Liver (tissue), 3 donors: ENCODE measurements around the gene ISG20L2.

ENCODE experiments used
- ATF3 ChIP-seq: IDR thresholded peaks from 2 replicates; pipeline ENCODE4 v1.6.1; 2016; ENCODE audit warnings: antibody characterized with exemption
- CTCF ChIP-seq: fragments of 150-350 bp; IDR thresholded peaks from 2 replicates; pipeline ENCODE4 v1.5.1; 2017; ENCODE audit warnings: improper control_type of control experiment, low read depth, low read length; ENCODE audit not compliant: missing input control
- FOXA1 ChIP-seq: IDR thresholded peaks from 2 replicates; pipeline ENCODE4 v1.6.1; 2016; ENCODE audit warnings: antibody characterized with exemption
- GABPA ChIP-seq, 2 donors: IDR thresholded peaks in 1 of 2; conservative IDR thresholded peaks in 1 of 2; 2 replicates each; pipeline ENCODE4 v1.6.1; 2016; ENCODE audit warnings: antibody characterized with exemption in 2 of 2, mild to moderate bottlenecking in 1 of 2, moderate library complexity in 1 of 2
- RAD21 ChIP-seq, 2 donors: IDR thresholded peaks; 2 replicates each; pipeline ENCODE4 v1.6.1; 2016; ENCODE audit warnings: antibody characterized with exemption in 2 of 2, mild to moderate bottlenecking in 2 of 2
- RXRA ChIP-seq, 2 donors: IDR thresholded peaks; 2 replicates each; pipeline ENCODE4 v1.6.1; 2017 to 2018; ENCODE audit warnings: antibody characterized with exemption in 2 of 2, mild to moderate bottlenecking in 1 of 2
- SP1 ChIP-seq: IDR thresholded peaks from 2 replicates; pipeline ENCODE4 v1.6.1; 2018; ENCODE audit warnings: antibody characterized with exemption, mild to moderate bottlenecking
- TAF1 ChIP-seq: conservative IDR thresholded peaks from 2 replicates; pipeline ENCODE4 v1.6.1; 2016; ENCODE audit warnings: antibody characterized with exemption, mild to moderate bottlenecking
- YY1 ChIP-seq: IDR thresholded peaks from 2 replicates; pipeline ENCODE4 v1.6.1; 2016; ENCODE audit warnings: antibody characterized with exemption, mild to moderate bottlenecking
- TF ChIP-seq, protein P1 (sequence below): IDR thresholded peaks from 2 replicates; pipeline ENCODE4 v1.6.1; 2016; ENCODE audit warnings: antibody characterized with exemption
- TF ChIP-seq, protein P2 (sequence below): IDR thresholded peaks from 2 replicates; pipeline ENCODE4 v1.6.1; 2016; ENCODE audit warnings: antibody characterized with exemption, mild to moderate bottlenecking
- donor health status: healthy.
- donor health status: healthy.

DNA sequence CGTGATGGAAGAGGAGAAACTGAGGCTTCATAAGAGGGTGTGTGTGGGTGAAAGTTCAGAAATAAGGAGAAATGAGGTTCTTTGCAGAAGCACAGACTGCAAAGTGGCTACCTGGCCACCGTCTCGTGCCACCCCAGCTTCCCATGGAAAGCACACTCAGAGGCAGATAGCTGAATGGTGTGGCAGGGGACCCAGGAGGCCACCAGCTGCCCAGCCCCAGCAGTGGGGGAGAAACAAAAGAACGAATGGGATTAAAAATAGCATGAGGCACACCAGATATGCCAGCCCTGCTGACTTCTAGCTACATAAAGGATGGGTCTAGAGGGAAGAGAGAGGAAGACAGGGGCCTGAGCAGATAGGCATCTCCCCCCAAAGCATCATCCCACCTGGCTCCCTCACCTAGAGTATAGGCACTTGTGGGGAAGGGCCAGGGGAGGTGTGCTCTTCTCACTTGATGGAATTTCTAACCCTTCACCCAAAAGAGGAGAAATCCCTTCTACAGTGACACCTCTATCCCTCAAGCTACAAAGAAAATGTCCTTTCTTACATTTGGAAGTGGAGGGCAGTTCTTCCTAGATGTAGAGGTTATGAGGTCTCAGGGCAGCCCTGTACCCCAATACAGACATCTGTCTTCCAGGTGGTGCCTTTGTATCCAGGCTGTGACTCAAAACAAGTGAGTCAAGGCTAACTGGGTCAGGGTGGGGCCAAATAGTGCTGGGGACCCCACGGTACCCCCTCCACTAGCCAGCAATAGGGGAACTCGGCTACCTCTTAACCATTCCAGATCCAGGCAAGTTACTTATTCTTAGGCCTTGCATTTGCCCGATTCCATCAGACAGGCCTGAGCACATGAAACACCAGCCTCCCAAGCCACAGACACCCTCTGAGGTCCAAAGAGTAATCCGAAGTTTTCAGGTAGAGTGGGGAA is 19.4 kb upstream of the ISG20L2 start:
- TF ChIP-seq, protein P1, sequence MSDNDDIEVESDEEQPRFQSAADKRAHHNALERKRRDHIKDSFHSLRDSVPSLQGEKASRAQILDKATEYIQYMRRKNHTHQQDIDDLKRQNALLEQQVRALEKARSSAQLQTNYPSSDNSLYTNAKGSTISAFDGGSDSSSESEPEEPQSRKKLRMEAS, result no peak
- TF ChIP-seq, protein P2, sequence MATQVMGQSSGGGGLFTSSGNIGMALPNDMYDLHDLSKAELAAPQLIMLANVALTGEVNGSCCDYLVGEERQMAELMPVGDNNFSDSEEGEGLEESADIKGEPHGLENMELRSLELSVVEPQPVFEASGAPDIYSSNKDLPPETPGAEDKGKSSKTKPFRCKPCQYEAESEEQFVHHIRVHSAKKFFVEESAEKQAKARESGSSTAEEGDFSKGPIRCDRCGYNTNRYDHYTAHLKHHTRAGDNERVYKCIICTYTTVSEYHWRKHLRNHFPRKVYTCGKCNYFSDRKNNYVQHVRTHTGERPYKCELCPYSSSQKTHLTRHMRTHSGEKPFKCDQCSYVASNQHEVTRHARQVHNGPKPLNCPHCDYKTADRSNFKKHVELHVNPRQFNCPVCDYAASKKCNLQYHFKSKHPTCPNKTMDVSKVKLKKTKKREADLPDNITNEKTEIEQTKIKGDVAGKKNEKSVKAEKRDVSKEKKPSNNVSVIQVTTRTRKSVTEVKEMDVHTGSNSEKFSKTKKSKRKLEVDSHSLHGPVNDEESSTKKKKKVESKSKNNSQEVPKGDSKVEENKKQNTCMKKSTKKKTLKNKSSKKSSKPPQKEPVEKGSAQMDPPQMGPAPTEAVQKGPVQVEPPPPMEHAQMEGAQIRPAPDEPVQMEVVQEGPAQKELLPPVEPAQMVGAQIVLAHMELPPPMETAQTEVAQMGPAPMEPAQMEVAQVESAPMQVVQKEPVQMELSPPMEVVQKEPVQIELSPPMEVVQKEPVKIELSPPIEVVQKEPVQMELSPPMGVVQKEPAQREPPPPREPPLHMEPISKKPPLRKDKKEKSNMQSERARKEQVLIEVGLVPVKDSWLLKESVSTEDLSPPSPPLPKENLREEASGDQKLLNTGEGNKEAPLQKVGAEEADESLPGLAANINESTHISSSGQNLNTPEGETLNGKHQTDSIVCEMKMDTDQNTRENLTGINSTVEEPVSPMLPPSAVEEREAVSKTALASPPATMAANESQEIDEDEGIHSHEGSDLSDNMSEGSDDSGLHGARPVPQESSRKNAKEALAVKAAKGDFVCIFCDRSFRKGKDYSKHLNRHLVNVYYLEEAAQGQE, result no peak
- TF ChIP-seq RXRA (IDR thresholded peaks at IDR 0.05) (no peak), TAF1 (no peak), CTCF (no peak), FOXA1 (no peak), RAD21 (IDR thresholded peaks at IDR 0.05) (no peak), SP1 (no peak), ATF3 (no peak), GABPA (IDR thresholded peaks at IDR 0.05 in 1 of 2, conservative IDR thresholded peaks at IDR 0.05 in 1 of 2) (no peak), YY1 (no peak)
